ENCODE measurements around the gene RAPGEF1.
A peak's percentile ranks its signal among the peaks of the same experiment; 100 is the strongest.
"Not testable (repeated sequence)": the region's sequence is repeated elsewhere in the genome, so short reads cannot be mapped to it uniquely, and the experiment has no call there.

RAPGEF1 gene

GRCh38 chr9:131727795-131728545 lies 11.9 kb downstream of the RAPGEF1 start:
- DNase-seq, result no peak

DNA sequence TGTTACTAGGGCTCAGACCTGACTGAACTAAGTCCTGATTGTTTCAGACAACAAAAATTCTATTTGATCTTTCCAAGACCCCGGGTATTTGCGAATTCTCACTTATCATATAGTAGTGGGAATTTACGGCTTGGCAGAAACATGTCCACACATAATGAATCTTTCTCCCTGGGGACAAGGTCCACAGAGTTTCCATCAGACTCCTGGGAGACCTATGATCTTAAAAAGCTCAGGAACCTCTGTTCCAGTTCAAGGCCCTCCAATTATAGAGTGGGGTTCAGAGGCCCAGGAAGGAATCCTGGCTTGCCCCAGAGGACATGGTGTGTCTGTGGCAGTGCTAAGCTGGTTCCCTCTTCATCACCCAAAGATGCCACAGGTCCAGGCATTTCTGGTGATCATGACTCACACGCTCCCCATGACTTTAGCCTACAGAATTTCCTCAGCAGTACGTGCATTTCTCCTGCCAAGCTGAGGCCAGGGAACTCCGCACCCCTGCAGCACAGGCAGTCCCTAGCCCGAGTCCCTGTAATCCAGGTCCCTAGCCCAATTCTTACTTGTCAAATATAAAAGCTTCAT lies 12.6 kb downstream of the RAPGEF1 start:
- peak in 1 of 2 donors; percentile 33 for DNase-seq

GRCh38 chr9:131724683-131725082 lies 15.2 kb downstream of the RAPGEF1 start:
- no peak for DNase-seq

DNA sequence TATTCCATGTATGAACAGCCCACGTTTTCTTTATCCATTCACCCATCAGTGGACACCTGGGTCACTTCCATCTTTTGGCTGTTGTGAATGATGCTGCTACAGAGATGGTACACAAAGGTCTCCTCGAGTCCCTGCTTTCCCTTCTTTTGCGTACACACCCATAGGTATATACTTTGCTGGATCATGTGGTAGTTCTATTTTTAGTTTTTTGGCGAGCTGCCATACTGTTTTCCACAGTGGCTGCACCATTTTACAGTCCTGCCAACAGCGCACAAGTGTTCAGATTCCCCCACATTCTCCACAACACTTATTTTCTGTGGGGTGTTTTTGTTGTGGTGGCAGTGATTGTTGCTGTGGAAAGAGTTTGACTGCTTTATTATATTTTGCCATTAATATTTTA lies 16.2 kb downstream of the RAPGEF1 start:
- no peak for DNase-seq

DNA sequence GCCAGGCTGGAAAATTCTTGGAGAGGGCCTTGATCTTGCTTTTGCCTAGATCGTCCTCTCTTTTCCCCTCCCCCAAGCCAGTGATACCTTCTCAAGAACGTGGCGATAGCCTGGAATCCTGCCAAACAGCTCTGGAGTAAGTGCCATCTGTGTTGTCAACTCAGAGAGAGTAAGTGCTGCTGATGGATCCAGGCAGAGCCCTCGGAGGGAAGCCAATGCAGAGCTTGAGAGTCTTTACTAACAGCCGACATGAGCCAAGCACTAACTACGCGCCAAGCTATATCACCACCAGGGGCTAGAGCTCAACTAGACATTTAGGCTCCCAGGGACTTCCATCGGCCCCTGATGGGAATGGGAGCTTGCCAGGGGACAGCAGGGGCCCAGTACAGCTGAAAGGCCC lies 17.6 kb downstream of the RAPGEF1 start:
- DNase-seq, result no peak

DNA sequence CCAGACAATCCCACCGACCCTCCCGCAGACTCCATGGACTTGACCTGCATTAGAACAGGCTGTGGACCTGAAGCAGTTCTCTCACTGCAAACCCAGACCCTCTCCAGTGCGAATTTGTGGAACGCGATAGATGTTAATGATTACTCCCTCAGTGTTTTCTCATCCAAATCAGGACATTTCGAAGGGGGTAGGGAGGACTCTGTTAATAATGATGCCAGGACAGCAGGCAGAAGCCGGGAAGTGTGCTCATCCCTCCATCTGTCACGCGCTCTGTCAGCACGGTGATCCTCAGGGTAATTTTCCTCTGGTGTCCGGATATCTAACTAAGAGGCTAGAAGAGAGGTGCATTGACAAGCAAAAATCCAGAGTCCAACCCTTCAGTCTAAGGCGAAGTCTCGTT lies 18.8 kb downstream of the RAPGEF1 start:
- no peak for DNase-seq

DNA sequence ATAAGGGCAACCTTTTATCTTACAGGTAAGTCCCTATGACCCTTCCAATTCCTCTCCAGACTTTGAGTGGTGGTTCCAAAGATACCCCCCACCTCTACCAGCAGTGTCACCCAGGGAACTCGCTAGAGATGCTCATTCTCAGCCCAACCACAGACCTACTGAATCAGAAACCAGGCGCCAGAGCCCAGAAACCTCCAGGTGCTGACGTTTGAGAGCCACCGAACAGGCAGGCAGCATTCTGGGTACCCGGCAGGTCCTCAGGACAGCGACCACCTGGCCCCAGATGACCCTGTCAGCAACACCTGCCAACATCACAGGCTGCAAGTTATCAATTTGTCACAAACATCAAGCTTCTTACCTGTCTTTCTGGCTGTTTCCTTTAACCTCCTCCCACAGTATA lies 19.5 kb downstream of the RAPGEF1 start:
- DNase-seq, result no peak

DNA sequence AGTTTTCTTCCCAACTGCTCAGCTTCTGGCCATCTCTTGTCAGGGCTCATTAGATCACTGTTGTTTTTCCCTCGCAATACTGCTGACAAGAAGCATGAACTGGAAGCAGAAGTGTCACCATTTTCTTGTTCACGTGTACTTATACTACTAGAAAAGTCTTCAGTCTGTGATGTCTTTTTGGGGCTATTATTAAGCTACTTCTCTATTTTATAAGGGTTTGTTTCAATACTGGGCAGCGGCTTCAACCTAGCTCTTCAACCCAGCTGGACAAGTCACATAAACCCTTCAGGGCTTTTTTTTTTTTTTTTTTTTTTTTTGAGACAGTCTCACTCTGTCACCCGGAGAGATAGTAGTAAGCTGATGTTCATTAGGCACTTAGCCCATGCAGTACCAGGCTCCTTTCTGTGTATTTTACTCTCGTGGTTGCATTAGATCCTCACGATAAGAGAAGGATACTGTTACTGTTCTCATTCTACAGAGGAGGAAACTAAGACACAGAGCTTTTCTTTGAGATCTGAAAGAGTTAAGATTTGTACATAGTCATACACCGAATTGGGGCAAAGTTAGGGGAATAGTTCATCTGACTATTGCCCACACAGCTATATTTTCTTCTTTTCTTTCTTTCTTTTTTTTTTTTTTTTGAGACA lies 20.5 kb downstream of the RAPGEF1 start:
- no peak for DNase-seq

DNA sequence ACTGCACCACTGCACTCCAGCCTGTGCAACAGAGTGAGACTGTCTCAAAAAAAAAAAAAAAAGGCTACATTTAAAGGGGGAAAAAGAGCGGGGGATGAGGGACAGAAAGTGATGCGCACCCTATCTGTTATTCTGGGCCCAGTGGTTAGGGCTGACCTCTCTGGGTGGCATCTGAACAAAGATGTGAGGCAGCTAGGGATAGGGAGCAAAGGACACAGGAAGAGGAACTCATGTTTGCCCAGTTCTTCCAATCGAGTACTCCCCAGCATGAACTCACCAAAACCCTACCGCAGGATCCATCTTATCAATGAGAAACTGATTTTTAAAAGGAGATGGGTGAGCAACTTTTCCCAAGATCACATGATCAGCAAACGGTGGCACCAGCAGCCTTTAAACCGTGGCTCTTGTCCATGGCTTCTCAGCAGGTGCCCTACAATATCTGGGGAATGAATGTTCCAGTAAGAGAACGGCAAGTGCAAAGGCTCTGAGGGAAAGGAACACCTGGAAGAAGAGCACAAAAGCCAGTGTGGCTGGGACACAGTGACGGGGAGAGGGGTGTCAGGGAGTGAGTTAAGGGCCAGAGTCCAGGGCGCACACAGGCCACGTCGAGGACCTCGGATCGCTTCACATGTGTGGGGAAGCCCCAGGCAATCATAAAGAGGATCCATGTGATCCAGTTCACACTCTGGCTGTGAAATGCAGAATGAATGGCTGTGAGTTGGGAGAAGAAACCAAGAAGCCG lies 22.0 kb downstream of the RAPGEF1 start:
- DNase-seq, result no peak

DNA sequence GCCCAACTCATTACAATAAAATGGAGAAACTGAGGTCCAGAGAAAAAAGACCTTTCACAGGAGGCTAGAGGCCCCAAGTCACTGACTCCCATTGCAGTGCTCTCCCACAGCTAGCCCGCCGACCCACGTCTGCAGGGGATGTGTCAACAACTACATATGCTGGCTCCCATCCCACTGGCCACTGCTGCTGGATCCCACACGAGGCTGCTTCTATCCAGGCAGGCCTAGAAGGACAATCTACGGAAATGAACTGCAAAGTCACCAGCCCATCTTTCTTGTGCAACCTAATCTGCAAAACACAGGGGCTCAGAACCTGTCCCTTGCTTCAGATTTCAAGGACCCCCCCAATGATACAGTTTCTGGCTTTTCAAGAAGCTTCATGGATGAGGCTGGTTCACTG lies 24.0 kb downstream of the RAPGEF1 start:
- no peak for DNase-seq

DNA sequence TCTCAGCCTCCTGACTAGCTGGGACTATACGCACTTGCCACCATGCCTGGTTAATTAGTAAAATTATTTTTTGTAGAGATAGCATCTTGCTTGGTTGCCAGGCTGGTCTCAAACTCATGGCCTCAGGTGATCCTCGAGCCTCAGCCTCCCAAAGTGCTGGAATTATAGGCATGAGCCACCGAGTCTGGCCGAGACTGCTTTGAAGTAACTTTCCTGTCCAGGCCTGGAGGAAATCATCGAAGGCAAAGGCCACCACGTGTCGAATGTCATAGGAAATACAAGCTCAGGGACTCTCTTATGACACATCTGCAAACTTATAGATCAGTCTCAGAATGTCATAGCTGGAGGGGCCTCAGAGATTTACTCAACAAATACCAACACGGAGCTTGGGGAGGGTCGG lies 25.1 kb downstream of the RAPGEF1 start:
- DNase-seq, result no peak

- no peak for DNase-seq
Measured at GRCh38 chr9:131714161-131714646, 25.7 kb downstream of the RAPGEF1 start.

- DNase-seq, result no peak
Measured at GRCh38 chr9:131713016-131713415, 26.9 kb downstream of the RAPGEF1 start.

GRCh38 chr9:131712151-131712716 lies 27.6 kb downstream of the RAPGEF1 start:
- DNase-seq, result no peak

GRCh38 chr9:131709771-131710431 lies 30.0 kb downstream of the RAPGEF1 start:
- peak in 1 of 2 donors; percentile 52 for DNase-seq

GRCh38 chr9:131709010-131709770 lies 30.7 kb downstream of the RAPGEF1 start:
- not testable (repeated sequence) for DNase-seq

DNA sequence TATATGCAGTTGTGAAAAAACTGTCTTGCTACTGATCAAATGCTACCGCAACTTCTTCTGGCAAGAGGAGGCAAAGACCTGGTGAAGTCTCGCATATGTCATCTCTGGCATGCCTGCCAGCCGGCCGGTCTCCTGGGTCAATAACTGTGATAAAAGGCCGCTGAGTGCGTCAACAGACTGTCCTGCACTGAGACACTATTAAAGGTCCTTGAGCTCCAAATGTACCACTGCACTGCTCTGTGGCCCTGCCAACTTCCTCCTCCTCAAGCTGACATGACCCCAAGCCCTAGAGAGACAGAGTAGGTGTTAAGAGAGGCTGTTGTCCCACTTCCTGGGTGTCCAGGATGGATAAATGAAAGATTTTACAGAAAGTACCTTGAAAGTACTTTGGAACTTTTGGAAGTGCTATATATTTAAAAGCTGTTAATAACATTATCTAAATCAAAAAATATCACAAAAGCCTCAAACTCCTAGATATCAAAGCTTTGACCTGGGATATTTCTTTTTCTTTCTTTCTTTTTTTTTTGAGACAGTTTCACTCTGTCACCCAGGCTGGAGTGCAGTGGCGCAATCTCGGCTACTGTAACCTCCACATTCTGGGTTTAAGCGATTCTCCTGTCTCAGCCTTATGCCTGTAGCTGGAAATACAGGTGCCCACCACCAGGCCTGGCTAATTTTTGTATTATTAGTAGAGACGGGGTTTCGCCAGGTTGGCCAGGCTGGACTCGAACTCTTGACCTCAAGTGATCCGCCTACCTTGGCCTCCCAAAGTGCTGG lies 31.5 kb downstream of the RAPGEF1 start:
- DNase-seq, result no peak

DNA sequence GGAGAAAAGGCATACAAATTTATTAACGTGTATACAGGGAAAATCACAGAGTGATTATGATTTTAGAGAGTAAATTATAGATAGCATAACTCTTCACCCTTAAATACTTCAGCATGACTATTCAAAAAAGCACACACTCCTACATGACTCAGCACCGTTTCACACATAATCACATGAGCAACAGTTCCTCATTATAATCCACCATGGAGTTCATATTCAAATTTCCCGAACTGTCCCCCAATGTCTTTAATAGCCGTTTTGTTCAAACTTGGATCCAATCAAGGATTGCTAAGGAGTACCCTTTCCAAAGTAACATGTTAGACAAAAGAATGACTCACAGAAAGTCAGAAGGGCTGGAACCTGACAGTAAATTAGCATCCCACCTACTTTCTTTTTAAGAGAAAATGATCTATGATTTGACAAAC lies 32.1 kb downstream of the RAPGEF1 start:
- no peak for DNase-seq

- no peak for DNase-seq
Measured at GRCh38 chr9:131707050-131707449, 32.8 kb downstream of the RAPGEF1 start.

DNA sequence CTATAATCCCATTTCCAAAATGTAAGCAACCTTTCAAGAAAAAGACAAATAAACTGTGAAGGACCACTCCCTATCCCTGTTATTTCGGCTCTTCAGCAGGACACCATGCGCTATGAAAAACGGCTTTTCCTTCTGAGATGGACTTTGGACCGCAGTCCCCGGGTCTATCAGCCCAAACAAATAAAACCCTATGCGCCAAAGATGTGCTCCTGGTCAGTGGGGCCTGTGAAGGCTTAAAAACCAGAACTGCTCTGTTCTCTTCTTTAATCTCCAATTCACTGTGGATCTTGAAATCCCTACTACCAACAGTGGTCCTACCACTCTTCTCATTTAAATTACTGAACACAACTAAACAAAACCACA lies 33.3 kb downstream of the RAPGEF1 start:
- no peak for DNase-seq

GRCh38 chr9:131704988-131705387 lies 34.9 kb downstream of the RAPGEF1 start:
- no peak for DNase-seq

Measured in stimulated activated CD4-positive, alpha-beta T cell treated with anti-CD3 and anti-CD28 coated beads, Interleukin-2, amount 100 ng/mL, for 24 hours (primary cell).